ENCODE results near the gene ABHD12B. TPM values are rescaled to one million over a fixed set of nuclear protein-coding genes. Genes with fewer than 3 reads are reported as not detected.

The ABHD12B gene
- total RNA-seq, 4 donors from 2014 or later = not detected

DNA sequence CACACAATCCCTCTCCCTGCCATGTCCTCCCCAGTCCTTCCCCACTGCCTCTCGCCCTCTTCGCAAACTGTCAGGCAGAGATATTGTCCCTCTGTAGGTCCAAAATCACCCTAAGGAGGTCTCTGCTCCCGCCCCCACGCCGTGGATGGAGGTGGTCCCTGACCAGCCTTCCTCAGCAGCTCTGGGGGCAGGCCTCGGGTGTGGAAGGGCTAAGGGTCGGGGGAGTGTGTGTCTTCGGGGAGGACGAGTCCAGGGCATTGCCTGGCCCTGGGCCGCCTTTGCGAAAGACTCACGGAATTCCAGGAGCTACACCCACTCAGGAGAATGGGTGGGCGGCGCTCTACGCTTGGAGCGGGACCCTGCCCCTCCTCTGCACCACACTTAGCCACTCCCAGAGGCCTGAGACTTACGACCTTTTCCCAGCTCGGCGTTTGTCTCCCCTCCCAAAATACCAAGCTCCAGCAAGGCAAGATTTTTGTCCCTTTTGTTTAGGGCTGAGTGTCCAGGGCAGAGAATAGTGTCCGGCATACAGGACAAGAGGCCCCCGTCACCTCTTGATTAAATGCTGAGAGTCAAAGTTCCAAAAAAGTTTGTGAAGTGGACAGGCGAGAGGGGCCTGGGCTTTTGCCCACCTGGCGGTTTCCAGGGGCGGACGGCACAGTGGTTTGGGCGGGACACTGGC, 71.5 kb downstream of the ABHD12B start:
- 42 to 81% methylated on average over 2 to 9 of the region's 26 CpGs for WGBS, 2 donors (ENCODE audit: low coverage in 1 of 2)
- peaks cover 0 to 19% (median 0%) of the 10 kb centered on the region in 3 donors for H3K4me1 ChIP-seq
- H3K36me3 ChIP-seq = no peaks in the 10 kb centered on the region
- H3K9me3 ChIP-seq = no peaks in the 10 kb centered on the region
- H3K27ac ChIP-seq = peak overlapping the region in 3 of 4 donors; percentile 81 to 88 (median 82)
- no peaks in the 10 kb centered on the region for H3K27me3 ChIP-seq
- H3K4me3 ChIP-seq = peak overlapping the region; percentile 64 to 82
- TF ChIP-seq, protein P1, sequence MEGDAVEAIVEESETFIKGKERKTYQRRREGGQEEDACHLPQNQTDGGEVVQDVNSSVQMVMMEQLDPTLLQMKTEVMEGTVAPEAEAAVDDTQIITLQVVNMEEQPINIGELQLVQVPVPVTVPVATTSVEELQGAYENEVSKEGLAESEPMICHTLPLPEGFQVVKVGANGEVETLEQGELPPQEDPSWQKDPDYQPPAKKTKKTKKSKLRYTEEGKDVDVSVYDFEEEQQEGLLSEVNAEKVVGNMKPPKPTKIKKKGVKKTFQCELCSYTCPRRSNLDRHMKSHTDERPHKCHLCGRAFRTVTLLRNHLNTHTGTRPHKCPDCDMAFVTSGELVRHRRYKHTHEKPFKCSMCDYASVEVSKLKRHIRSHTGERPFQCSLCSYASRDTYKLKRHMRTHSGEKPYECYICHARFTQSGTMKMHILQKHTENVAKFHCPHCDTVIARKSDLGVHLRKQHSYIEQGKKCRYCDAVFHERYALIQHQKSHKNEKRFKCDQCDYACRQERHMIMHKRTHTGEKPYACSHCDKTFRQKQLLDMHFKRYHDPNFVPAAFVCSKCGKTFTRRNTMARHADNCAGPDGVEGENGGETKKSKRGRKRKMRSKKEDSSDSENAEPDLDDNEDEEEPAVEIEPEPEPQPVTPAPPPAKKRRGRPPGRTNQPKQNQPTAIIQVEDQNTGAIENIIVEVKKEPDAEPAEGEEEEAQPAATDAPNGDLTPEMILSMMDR (IDR thresholded peaks at IDR 0.05) = no peak
- TF ChIP-seq POLR2A (IDR thresholded peaks at IDR 0.05) = peak in 1 of 2 donors; percentile 17
- TF ChIP-seq POLR2AphosphoS5 (IDR thresholded peaks at IDR 0.05) = peak; percentile 8
- peak; percentile 78 for ATAC-seq

DNA sequence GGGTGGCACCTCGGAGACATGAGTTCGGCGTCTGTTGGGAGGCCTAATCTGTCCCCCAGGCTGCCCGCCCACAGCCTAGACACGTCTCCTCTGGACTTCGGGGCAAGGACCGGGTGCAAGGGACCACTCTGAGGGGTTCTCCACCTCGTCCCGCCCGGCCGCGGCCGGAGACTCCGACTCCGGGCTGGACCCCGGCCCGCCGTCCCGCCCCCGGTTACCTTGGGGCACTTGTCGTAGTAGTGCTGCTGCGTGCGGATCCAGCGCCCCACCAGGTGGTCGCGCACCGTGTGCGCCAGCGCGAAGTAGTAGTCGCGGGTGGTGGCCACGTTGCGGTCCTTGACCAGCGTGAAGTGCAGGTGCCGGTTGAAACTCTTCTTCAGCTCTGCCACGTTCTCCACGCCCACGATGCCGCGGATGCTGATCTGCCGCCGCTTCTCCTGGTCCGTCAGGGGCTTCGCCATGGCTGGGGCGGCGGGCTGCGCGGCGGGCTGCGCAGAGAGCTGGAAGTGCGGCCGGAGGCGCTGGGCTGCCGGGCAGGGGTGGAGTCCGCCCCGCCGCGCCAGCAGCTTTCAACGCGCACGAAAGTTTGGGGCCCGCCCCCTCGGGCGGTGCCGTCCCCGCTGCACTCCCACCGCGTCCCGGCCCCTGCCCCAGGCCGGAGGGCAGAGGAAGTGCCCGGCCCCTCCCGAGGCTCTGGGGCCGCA, 72.2 kb downstream of the ABHD12B start, which contains the start of gene PYGL:
Gene PYGL, minus strand, starts transcription at position 541 of the 704 bp plus-strand sequence. Its CDS starts 80 bp downstream, at position 461.
- no CpG with 5 or more reads among the region's 74 CpGs for WGBS, 2 donors (ENCODE audit: low coverage in 1 of 2)
- TF ChIP-seq, protein P1 (IDR thresholded peaks at IDR 0.05) = peak in 1 of 4 experiments; percentile 15
- TF ChIP-seq EP300 (IDR thresholded peaks at IDR 0.05) (no peak), POLR2AphosphoS5 (IDR thresholded peaks at IDR 0.05) (peak; percentile 43), POLR2A (IDR thresholded peaks at IDR 0.05) (peak; percentile 55 to 67)
- Histone ChIP-seq H3K9me3 (no peaks in the 10 kb centered on the region), H3K36me3 (no peaks in the 10 kb centered on the region), H3K27me3 (no peaks in the 10 kb centered on the region), H3K4me1 (peaks cover 0 to 19% (median 0%) of the 10 kb centered on the region in 3 donors), H3K27ac (peak within 1 kb of the TSS; percentile 3 to 88 (median 82)), H3K4me3 (peak within 1 kb of the TSS; percentile 64 to 82)
- ATAC-seq = peak; percentile 93

DNA sequence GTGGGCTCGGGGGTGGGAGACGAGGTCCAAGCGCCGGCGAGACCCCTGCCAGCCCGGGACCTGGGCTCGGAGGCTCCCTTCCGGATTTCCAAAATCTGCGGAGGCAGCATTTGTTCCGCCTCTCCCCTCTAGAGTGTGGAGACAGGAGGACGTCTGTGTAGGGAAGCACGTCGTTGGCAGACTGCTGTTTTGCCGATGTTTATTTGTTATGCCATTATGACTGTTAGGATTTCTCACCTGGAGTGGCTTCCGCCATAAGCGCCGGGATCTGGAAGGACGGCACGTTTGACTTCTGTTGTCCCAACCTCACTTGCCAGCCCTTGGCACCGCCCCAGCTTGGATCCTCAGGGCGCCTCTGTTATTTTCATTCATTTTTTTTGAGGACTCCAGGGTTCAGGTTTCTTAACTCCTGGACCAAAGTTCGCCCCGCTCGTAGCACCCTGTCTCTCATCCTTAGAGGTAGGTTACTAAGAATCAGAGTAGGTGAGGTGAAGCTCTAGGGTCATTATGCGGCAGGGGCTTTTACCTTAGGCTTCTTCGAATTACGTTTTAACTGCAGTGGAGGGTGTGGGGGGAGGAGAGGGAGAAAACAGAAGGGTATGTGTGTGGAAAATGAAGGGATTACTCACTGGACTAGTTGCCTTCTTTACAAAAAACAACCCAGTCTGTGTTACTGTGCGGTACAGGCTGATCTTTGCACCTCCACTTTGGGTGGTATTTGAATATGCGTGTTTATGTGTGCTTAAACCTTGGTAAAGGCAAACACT, 73.0 kb downstream of the ABHD12B start:
- WGBS, 2 donors (ENCODE audit: low coverage in 1 of 2) = 18 to 23% methylated on average over 7 to 9 of the region's 29 CpGs
- TF ChIP-seq, protein P1 (IDR thresholded peaks at IDR 0.05) = peak in 1 of 4 experiments; percentile 3
- TF ChIP-seq EP300 (IDR thresholded peaks at IDR 0.05) = no peak
- peak in 1 of 2 donors; percentile 1 for TF ChIP-seq POLR2A (IDR thresholded peaks at IDR 0.05)
- no peak for TF ChIP-seq POLR2AphosphoS5 (IDR thresholded peaks at IDR 0.05)
- no peaks in the 10 kb centered on the region for H3K27me3 ChIP-seq
- H3K4me3 ChIP-seq = peak overlapping the region; percentile 64 to 82
- peak; percentile 64 for ATAC-seq
- H3K36me3 ChIP-seq = no peaks in the 10 kb centered on the region
- H3K9me3 ChIP-seq = no peaks in the 10 kb centered on the region
- H3K4me1 ChIP-seq = peaks cover 0 to 19% (median 0%) of the 10 kb centered on the region in 3 donors
- H3K27ac ChIP-seq = peak overlapping the region; percentile 3 to 88 (median 82)

DNA sequence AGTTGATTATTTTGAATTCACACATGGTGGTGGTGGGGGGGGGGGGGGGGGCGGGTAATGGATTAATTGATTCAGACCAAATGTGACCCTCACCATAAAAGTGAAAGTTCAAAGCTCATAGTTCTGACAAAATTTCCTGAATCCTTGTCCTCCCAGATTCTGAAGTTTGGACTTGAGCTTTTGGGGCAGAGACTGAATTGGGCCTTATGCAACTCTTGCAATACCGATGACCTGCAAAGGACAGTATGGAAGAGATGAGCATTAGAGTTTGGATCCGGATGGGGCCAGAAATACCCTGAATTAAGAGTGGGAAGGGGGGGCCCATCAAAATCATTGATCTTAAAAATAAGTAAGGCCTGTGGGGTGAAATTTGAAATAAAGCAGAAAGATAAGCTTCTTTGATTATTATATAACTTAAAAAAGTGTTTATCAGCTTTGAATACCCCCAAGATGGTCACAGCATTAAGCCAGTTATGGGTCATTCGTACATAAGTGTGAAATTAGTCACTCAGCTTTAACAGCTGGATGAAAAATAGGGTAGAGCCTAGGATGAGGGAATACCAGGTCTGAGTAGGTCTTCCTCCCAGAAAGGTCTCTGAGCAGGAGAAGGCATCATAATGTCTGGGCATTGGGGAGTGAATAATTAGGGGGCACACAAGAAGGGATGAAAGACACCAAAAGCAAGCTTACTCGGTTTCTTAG, 74.5 kb downstream of the ABHD12B start:
- no peaks in the 10 kb centered on the region for H3K27me3 ChIP-seq
- no peak for ATAC-seq
- WGBS, 2 donors (ENCODE audit: low coverage in 1 of 2) = 89 to 100% methylated on average over 4 to 5 of the region's 5 CpGs
- H3K27ac ChIP-seq = no peak overlapping the region
- TF ChIP-seq POLR2AphosphoS5 (IDR thresholded peaks at IDR 0.05) (no peak), EP300 (IDR thresholded peaks at IDR 0.05) (no peak), POLR2A (IDR thresholded peaks at IDR 0.05) (no peak)
- no peaks in the 10 kb centered on the region for H3K9me3 ChIP-seq
- H3K4me1 ChIP-seq = peaks cover 0 to 19% (median 0%) of the 10 kb centered on the region in 3 donors
- no peaks in the 10 kb centered on the region for H3K36me3 ChIP-seq
- no peak overlapping the region for H3K4me3 ChIP-seq

All from gastroesophageal sphincter (tissue), 4 donors.